Right hindlimb (tissue), 1 donor: ENCODE results near the gene ZMYM4.

Source experiments
- DNase-seq: peaks from one replicate; pipeline ENCODE4 v3.0.0-alpha.2; 2018

Gene ZMYM4

DNA sequence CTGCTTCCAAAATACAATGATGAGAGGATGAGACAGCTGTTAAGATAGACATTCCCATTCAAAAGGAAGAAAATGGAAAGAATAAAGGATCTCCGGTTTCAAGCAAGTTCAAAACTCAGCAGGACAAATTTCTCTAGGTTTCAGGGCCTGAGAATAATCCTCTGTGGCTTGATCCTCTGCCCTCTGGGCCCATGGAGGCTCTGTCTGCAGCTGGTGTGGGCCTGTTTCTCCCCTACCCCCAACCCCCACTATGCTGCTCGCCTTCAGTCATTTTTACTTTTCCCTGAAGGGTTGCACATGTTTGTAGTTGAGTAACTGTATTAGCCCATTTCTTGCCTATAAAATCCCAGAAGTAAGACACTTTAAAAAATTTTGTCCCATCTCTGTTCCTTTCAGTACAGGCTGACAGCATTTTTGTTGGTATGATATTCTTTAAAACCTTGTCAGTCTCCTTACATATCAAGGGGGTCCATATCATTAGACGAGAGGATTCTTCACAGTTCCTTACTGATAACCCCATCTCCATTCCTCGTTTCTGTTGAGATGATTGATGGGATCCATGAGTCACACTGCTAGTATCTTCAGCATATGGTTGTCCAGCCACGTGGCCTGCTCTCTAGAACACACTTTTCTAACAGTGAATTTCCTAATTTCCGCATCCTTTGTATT is 10.5 kb downstream of the ZMYM4 start:
- DNase-seq, result no peak

DNA sequence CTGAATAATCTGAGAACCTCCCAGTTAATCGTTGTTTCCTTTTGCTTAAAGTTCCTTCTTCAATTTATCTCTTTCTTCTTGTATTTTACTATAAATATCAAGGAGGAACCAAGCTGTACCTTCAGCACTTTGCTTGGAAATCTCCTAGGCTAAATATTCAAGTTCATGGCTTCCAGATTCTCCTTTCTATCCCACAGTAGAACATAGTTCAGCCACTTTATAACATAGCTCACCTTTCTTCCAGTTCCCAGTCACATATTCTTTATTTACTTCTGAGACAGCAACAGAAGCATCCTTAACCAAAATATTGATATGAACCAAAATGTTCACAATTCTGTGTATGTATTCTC is 11.0 kb downstream of the ZMYM4 start:
- DNase-seq, result no peak

DNA sequence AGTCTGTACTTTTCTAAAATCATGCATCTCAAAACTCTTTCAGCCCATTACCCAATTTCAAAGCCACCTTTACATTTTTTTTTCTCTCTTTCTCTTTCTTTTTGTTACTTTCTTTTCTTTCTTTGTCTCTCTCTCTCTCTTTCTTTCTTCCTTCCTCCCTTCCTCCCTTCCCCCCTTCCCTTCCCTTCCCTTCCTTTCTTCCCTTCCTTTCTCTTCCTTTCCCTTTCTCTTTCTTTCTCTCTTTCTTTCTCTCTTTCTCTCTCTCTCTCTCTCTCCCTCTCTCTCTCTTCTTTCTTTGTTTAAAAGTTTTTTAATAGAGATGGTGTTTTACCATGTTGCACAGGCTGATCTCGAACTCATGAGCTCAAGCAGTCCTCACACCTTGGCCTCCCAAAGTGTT is 11.5 kb downstream of the ZMYM4 start:
- no peak for DNase-seq

DNA sequence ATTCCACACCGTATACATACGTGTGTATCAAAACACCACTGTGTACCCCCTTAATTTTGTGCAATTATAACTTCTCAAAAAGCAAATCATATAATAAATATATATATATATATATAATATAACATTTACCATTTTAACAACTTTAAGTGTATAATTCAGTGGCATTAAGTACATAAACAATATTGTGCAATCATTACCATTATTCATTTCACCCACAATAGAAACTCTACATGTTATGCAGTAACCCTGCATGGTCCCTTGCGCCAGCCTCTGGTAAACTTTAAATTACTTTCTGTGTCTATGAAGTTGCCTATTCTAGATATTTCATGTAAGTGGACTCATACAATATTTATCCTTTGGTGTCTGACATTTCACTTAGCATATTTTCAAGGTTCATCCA is 13.1 kb downstream of the ZMYM4 start:
- no peak for DNase-seq

DNA sequence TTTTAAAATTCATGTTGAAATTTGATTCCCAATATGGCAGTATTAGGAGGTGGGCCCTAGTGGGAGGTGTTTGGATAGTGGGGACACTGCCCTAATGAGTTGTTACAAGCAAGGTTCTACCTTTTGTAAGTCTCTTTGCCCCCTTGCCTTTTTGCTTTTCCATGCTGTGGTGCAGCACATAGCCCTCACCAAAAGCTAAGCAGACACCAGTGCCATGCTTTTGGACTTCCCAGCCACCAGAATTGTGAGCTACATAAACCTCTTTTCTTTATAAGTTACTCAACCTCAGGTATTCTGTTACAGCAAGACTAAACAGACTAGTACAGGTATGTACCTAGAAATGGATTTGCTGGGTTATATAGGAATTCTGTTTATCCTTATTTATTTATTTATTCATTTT is 13.7 kb downstream of the ZMYM4 start:
- DNase-seq, result no peak

DNA sequence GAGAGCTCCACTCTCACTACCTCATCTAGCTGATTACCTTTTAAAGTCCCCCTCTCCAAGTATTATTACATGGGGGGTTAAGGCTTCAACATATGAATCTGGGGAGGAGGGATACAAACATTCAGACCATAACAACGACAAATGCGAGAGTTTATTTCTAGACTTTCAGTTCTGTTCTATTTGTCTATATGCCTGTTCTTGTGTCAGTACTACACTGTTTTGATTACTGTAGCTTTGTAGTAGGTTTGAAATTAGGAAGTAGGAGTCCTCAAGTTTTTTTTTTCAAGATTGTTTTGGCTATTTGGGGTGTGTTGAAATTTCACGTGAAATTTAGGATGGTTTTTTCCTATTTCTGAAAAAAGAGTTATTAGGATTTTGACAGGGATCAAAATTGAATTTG is 16.3 kb downstream of the ZMYM4 start:
- no peak for DNase-seq

DNA sequence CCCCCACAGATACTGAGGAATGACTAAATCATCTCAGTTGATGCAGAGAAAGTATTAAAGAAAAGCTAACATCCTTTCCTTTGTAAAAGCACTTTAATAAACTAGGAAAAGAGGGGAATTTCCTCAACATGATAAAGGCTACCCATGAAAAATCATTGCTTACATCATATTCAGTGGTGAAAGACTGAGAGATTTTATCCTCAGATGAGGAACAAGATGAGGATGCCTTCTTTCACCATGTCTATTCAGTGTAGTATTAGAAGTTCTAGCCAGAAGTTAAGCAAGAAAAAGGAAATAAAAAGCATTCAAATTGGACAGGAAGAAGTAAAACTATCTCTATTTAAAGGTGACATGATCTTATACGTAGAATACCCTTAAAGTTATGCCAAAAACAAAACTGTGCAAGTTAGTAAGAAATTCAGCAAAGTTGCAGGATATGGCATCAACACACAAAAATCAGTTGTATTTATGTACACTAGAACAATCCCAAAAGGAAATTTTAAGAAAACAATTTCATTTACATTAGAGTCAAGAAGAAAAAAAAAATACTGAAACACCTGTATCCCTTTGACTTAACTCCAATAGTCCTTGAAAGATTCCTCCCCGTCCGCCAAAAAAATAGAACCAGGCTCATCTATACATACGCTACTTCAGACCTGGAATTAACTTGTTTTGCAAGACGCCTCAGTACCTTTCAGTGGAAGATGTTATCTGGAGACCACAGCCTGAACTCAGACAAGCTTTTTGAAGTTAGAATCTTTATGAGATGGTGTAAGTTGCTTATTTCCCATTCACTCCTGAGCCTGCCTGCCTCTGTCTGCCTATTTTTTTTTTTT is 17.5 kb downstream of the ZMYM4 start:
- DNase-seq, result no peak

DNA sequence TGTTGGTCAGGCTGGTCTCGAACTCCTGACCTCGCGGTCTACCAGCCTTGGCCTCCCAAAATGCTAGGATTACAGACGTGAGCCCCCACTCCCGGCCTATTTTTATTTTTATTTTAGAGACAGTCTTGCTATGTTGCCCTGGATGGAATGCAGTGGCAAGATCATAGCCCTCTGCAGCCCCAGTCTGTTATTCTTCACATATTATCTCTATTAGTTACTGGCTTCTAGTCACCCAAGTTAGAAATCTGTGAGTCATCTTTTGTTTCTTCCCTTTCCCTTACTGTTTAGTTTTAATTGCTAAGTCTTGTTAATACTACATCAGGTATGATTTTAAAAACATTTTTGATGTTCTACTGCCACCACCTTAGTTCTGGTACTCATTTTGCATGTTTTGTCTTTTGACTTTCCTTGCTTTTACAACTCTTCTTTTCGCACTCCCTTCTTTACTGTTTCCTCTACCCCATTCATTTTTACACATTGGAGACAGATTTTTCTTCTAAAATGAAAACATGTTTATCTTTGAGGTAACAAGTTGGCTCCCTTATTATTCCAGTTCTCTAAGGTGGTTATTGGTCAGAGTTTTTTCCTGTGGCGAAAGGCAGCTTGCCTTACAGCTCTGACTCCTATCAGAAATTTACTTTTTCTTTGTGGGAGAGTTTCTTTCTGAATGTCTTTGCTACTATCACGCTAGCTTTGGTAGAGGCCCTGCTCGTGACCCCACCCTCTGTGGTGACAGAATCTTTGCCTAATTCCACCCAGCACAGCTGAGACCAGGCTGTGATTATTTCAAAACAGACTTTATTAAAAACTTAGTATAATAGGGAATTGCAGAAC is 19.5 kb downstream of the ZMYM4 start:
- no peak for DNase-seq

DNA sequence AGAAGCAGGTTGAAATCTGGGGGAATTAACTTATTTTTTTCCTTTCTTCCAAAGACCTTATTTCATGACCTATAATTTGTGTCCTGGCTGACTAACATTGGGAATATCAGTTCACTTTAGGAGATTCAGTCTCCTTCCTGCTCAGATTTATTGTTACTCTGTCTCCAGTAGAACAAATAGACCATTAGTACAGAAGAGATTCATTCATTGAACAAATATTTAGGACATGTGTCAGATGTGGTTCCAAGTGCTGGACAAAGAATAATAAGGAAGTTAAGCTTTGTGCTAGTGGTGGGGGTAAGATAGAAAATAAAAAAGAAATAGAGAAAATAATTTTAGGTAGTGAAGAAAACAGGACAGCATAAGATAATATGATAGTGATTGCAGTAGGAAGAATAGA is 20.3 kb downstream of the ZMYM4 start:
- DNase-seq, result no peak

DNA sequence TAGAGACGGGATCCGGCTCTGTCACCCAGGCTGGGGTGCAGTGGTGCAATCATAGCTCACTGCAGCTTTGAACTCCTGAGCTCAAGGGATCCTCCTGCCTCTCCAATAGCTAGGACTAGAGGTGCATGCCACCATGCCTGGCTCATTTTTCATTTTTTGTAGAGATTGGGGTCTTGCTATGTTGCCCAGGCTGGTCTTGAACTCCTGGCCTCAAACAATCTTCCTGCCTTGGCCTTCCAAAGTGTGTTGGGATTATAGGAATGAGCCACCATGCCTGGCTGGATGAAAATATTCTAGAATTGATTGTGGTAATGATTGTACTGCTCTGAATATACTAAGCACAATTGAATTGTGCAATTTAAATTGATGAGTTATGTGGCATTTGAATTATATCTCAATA is 21.9 kb downstream of the ZMYM4 start:
- DNase-seq, result no peak

DNA sequence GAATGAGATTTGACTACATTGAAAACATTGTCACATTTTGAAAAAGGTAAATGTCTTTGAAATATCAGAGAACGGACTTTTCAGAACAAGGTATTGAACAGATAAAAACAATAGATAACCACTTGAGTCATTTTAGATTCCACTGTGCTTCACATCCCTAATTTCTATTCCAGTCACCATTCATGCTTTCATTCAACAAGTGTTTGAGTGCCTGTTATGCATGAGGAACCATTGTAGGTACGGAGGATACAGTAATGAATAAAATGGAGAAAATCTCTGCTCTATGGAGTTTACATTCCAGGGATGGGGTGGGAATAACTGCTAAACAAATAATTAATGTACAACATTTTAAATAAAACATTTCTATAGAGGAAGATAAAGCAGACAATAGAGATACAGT is 26.3 kb downstream of the ZMYM4 start:
- no peak for DNase-seq

DNA sequence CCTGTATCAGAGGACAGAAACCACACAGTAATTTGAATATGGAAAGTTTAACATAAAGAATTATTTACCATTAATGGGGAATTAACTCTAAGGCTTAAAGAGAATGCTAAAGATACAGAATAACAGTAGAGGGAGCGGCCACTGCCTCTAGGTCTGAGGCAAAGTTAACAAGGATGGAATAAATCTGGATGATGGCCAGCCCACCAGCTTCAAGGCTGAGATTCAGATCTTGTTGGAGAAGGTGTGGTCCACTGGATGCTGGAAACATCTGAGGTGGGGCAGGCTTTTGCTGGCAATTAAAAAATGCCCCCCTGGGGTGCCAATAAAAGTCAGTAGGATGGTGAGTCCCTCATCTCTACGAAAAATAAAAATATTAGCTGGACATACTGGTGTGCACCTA is 29.4 kb downstream of the ZMYM4 start:
- no peak for DNase-seq

DNA sequence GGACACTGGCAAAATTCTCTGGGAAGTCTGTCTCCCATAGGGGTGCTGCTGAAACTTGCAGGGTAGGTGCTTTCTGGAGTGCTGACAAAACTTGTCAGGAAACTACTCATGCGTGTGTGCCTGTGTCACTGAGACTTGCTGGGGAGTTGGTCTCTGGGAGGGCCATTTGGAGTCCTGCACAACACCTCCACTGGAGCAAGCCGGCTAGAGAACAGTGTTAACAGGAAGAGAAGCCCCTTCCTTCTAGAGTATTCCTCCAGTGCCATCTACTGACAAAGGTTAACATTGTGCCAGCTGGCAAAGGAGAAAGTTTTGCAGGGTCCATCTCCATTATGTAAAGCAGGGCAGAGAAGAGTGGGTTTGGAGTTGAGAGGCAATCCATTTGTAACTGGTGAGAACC is 30.0 kb downstream of the ZMYM4 start:
- DNase-seq, result no peak

DNA sequence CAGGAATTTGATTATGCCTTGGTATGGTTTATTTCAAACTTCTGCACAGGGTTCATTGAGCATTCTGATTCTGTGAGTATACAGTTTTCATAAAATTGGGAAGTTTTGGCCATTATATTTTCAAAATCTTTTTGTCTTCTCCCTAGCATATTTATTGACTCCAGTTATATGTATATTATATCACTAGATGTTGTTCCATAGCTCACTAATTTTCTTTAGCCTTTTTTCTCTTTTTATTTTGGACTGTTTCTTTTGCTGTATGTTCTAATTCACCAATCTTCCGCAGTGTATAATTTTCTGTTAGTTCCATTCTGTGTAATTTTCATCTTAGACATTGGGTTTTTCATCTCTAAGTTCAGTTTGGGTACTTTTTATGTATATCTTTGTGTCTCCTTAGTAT is 31.9 kb downstream of the ZMYM4 start:
- DNase-seq, result no peak

DNA sequence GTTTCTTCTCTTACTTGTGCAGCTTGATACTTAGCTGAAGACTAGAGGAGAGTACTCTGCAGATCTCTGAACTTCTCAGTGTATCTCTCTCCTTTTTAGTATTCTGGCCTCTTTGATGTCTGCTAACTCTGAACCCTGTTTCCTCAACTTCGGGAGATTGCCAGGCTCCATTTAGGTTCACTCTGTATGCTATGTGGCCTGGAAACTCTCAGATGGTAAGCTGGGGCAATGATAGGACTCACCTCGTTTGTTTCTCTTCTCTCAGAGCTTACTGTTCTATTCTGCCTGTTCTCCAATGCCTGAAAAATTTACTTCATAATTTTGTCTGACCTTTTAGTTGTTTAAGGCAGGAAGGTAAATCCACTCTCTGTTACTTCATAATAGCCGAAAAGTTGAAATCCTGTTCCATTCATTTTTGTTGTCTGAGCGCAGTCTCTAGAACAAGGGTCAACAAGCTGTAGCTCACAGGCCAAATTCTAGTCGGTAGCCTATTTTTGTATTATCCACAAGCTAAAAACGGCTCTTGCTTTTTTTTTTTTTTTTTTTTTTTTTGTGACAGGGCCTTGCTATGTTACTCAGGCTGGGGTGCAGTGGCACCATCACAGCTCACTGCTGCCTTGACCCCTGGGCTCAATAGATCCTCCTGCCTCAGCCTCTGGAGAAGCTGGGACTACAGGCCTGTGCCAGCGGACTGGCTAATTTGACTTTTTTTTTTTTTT is 33.3 kb downstream of the ZMYM4 start:
- DNase-seq, result no peak

DNA sequence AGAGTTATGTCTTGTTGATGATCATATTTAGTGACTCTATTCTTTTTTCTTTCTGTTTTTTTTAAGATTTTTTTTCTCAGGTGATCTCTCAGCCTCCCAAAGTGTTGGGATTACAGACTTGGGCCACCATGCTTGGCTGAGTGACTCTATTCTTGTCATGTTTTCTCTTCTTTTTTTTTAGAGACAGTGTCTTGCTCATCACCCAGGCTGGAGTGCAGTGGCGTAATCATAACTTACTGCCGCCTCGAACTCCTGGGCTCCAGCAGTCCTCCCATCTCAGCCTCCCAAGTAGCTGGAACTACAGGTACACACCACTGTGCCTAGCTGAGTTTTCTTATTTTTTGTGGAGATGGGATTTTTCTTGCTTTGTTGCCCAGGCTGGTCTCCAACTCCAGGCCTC is 36.9 kb downstream of the ZMYM4 start:
- no peak for DNase-seq

DNA sequence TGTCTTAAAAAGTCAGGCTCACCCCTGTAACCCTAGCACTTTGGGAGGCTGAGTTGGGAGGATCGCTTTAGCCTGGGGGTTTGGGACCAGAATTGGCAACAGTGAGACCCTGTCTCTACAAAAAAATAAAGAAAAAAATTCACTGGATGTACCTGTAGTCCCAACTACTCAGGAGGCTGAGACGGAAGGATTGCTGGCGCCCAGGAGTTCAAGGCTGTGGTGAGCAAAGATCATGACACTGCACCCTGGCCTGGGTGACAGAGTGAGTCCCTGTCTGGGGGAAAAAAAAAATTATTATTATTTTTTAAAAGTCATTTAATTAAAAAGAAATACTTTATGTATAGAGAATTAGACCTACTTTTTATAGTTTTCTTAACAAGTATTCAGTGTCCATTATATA is 47.1 kb downstream of the ZMYM4 start:
- DNase-seq, result no peak

DNA sequence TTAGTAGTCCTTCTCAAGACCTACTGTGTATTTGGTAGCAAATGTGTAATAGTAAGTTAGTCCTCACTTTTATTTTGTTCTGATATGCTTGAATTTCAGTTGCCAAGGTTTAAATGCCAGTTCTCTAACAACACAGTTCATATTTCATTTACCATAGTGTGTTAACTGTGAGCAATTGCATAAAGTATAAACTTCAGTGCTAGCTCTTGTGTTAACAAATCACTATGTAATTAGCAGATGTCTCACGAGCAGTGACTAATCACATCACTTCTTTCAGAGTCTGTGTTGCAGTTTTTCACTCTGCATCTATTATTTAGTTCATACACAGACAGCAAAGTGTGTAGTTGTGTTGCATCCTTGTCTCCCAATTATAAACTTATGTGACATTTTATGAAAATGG is 47.8 kb downstream of the ZMYM4 start:
- no peak for DNase-seq

DNA sequence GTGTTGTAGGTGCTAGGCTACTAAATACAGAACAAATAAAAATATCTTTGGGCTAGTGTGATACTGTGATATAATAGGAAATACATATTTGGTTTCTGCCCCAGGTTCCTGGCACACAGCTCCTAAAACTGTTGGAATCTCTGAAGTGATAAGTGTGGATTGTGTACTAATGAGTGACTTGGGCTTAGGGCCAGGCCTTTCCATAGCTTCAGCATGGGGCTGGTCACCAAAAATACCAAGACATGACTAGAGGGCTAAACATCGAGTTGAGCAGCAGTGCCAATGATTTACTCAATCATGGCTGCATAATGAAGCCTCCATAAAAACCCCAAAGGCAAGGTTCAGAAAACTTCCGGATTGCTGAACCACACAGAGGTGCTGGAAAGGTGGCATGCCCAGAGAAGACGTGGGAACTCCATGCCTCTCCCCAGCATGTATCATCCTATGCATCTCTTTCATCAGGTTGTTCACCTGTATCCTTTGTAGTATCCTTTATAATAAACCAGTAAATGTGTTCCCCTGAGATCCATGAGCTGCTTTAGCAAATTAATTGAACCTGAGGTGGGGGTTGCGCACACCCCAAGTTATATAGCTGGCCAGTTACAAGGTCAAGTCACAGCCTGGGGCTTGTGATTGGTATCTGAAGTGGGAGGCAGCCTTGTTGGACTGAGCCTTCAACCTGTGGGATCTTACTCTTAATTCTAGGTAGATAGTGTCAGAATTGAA is 51.6 kb downstream of the ZMYM4 start:
- no peak for DNase-seq

DNA sequence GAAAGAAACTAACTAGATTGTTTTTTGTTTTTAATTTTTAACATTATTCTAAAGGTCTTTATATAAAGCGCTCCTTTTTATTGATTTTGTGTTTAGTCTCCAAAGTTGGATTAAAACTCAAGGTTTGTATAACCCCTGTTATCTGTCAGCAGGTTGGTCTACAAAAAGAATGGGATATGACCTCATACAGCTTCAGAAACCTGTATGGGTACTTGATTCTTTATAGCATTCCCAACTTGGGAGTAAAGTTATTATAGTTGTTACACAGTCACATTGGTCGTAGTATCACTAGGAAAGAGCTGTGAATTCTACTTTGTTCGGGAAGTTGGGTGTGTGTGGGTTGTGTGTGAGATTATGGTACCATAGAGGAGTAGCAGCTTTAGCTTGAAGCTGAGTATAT is 52.4 kb downstream of the ZMYM4 start:
- no peak for DNase-seq

DNA sequence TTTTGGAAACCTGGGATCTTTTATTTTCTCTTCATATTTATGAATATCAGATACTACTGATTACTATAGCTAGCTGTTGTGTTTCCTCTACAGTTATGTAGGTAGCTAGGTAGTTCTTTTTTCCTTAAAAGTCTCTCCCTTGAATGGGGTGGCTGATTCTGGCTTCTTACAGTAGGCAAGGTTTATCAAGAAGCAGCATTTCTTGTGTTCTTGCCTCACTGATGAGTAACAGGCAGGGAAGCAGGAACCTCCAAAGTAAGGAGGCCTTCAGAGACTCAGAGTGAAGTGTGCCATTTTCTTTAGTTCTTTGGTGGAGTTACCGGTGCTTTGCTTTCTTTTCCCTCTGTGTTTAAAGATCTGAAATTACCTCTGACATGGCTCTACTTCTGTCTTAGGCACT is 56.0 kb downstream of the ZMYM4 start:
- no peak for DNase-seq

DNA sequence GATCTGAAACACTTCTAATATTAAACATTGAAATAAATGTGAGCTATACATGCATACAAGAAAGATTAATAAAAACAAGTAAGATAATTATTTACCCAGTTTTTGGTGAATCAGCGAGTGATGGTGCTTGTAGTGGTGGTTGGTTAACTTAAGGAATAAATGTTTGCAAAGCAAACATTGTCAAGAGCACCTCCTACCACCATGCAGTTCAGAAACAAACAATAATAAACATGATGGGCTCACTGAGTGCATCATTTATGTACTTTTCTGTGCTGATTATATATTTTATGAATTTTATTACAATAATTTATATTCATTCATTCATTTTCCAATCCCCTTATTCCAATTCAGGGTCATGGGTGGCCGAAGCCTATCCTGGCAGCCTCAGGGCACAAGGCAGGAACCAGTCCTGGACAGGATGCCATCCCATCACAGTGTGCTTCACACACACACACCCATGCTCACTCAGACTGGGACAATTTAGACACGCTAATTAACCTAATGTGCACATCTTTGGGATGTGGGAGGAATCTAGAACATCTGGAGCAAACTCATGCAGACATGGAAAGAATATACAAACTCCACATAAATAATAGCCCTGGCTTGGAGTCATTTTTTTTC is 57.8 kb downstream of the ZMYM4 start:
- no peak for DNase-seq
